Neural progenitor cell (in vitro differentiated cells): ENCODE data around the gene BCAS4.

ENCODE experiments used
- CTCF ChIP-seq: fragments of 200-600 bp; sonication (generic); IDR thresholded peaks from 2 replicates; pipeline ENCODE4 v1.5.1; 2017; ENCODE audit warnings: antibody characterized with exemption, mild to moderate bottlenecking
- EZH2 ChIP-seq: fragments of 200-600 bp; sonication (generic); IDR thresholded peaks from 2 replicates; pipeline ENCODE4 v1.6.1; 2017; ENCODE audit warnings: antibody characterized with exemption, mild to moderate bottlenecking, moderate library complexity
- EZH2phosphoT487 ChIP-seq: fragments of 200-600 bp; sonication (generic); IDR thresholded peaks from 2 replicates; pipeline ENCODE4 v1.6.1; 2017; ENCODE audit warnings: antibody characterized with exemption

GRCh38 chr20:50885781-50886180 is 90.9 kb downstream of the BCAS4 start:
- TF ChIP-seq CTCF (no peak), EZH2 (no peak), EZH2phosphoT487 (no peak)
